PC-9 (cell line): Measurements from ENCODE around the gene KLK7. TPM values are rescaled to one million over a fixed set of nuclear protein-coding genes. Genes with fewer than 3 reads are reported as not detected.
A peak's percentile ranks its signal among the peaks of the same experiment; 100 is the strongest.

Experiments used
- BruUV-seq: library from RNA; stranded (reverse); fragments of 400-500 nt; replicated peaks from 2 replicates; lab custom pipeline; 2021; lab: Mats Ljungman, UMichigan
- CTCF ChIA-PET: fragments of 300-600 bp; sonication (Branson Sonifier 250); formaldehyde crosslinking; loops from one replicate; lab custom pipeline; 2022; ENCODE audit warnings: antibody characterized with exemption; lab: Charles Lee
- POLR2A ChIA-PET: fragments of 300-600 bp; sonication (Branson Sonifier 250); formaldehyde crosslinking; loops from one replicate; lab custom pipeline; 2022; ENCODE audit warnings: antibody characterized with exemption; ENCODE audit not compliant: unreplicated experiment; lab: Charles Lee
- DNase-seq, 2 experiments: peaks; one replicate each; pipeline versions ENCODE4 v3.0.0 to v3.0.0-alpha.2; 2015 to 2022; ENCODE audit warnings: mixed read lengths in 1 of 2
- H2AFZ ChIP-seq: fragments of 200-600 bp; sonication (generic); 2 replicates; pipeline ENCODE4 v1.8.1; 2017; ENCODE audit warnings: antibody characterized with exemption
- H3F3A ChIP-seq: fragments of 200-600 bp; sonication (generic); 2 replicates; pipeline ENCODE4 v1.8.1; 2017; ENCODE audit warnings: antibody characterized with exemption, mild to moderate bottlenecking, low read depth; ENCODE audit not compliant: insufficient read depth
- H3K27ac ChIP-seq: fragments of 200-600 bp; sonication (generic); 2 replicates; pipeline ENCODE4 v1.6.1; 2016; ENCODE audit warnings: mixed run types
- H3K27me3 ChIP-seq: fragments of 200-600 bp; sonication (generic); 2 replicates; pipeline ENCODE4 v1.6.1; 2016; ENCODE audit warnings: low read depth, mixed run types; ENCODE audit not compliant: insufficient read depth
- H3K36me3 ChIP-seq: fragments of 200-600 bp; sonication (generic); 2 replicates; pipeline ENCODE4 v1.6.1; 2016; ENCODE audit warnings: low read depth, mixed run types
- H3K4me1 ChIP-seq: fragments of 200-600 bp; sonication (generic); replicated peaks from 2 replicates; pipeline ENCODE4 v1.6.1; 2016; ENCODE audit warnings: mixed run types; ENCODE audit not compliant: insufficient read depth
- H3K4me2 ChIP-seq: fragments of 200-600 bp; sonication (generic); 2 replicates; pipeline ENCODE4 v1.6.1; 2017; ENCODE audit warnings: mixed run types
- H3K4me3 ChIP-seq: fragments of 200-600 bp; sonication (generic); 2 replicates; pipeline ENCODE4 v1.6.1; 2016; ENCODE audit warnings: mixed run types
- H3K79me2 ChIP-seq: fragments of 200-600 bp; sonication (generic); 2 replicates; pipeline ENCODE4 v1.6.1; 2017; ENCODE audit warnings: low read depth, mixed run types
- H3K9me2 ChIP-seq: fragments of 200-600 bp; sonication (generic); 2 replicates; pipeline ENCODE4 v1.8.1; 2017; ENCODE audit warnings: mild to moderate bottlenecking; ENCODE audit not compliant: insufficient read depth
- H3K9me3 ChIP-seq: fragments of 200-600 bp; sonication (generic); 2 replicates; pipeline ENCODE4 v1.8.1; 2016; ENCODE audit warnings: low read depth; ENCODE audit not compliant: insufficient read depth
- H4K20me1 ChIP-seq: fragments of 200-600 bp; sonication (generic); 2 replicates; pipeline ENCODE4 v1.8.1; 2017; ENCODE audit not compliant: insufficient read depth
- CTCF ChIP-seq: fragments of 200-600 bp; sonication (generic); conservative IDR thresholded peaks from 2 replicates; pipeline ENCODE4 v1.6.1; 2017; ENCODE audit warnings: mixed run types, antibody characterized with exemption, mild to moderate bottlenecking, moderate library complexity
- EZH2 ChIP-seq: fragments of 200-600 bp; sonication (generic); IDR thresholded peaks from 2 replicates; pipeline ENCODE4 v1.8.0; 2017; ENCODE audit warnings: antibody characterized with exemption, low read depth
- intact Hi-C: fragments of 100-400 bp; cut with micrococcal nuclease; formaldehyde crosslinking; loops from one replicate; pipeline ENCODE4 v1.10.0; 2022; ENCODE audit not compliant: unreplicated experiment
- total RNA-seq: library from RNA; stranded (reverse); gene quantifications from 2 replicates; pipeline ENCODE4 v1.2.3, GENCODE V29; 2021

The KLK7 gene
- total RNA-seq, 1 experiment from 2014 or later = 98.1 TPM

- TF ChIP-seq CTCF = no peak
- no peak for TF ChIP-seq EZH2
- Histone ChIP-seq H3K4me1 (peaks cover 19% of the 10 kb centered on the region), H3K4me2 (peak overlapping the region; percentile 95), H3K27ac (peak overlapping the region; percentile 81), H4K20me1 (no peaks in the 10 kb centered on the region), H3F3A (peaks cover 39% of the 10 kb centered on the region), H3K9me3 (no peaks in the 10 kb centered on the region), H2AFZ (peak overlapping the region; percentile 90), H3K4me3 (peak overlapping the region; percentile 79), H3K36me3 (no peaks in the 10 kb centered on the region), H3K79me2 (no peaks in the 10 kb centered on the region), H3K27me3 (no peaks in the 10 kb centered on the region), H3K9me2 (no peaks in the 10 kb centered on the region)
- TSS peak; percentile 90 for BruUV-seq
- CTCF ChIA-PET = interaction anchor here (0.6 to 1.1 kb wide), 5 partner anchors 35 to 113 kb away, joined by 3 to 8 read pairs (median 3); no protein-coding TSS in a partner anchor
- DNase-seq = peak; percentile 79 to 87
- intact Hi-C loops = loop anchor here (5.0 to 10.0 kb wide), 3 partner anchors 148 to 314 kb away; no protein-coding TSS in a partner anchor
- POLR2A ChIA-PET = interaction anchor here (0.6 to 1.9 kb wide), 7 partner anchors 17 to 68 kb away, joined by 3 to 23 read pairs (median 6); partner anchors contain the start of gene KLK8
Observed at GRCh38 chr19:51018745-51019543, 35.2 kb upstream of the KLK7 start.

GRCh38 chr19:51016798-51017683 lies 33.3 kb upstream of the KLK7 start:
- H3K36me3 ChIP-seq = no peaks in the 10 kb centered on the region
- H3K27ac ChIP-seq = peak overlapping the region; percentile 81
- no peaks in the 10 kb centered on the region for H3K9me2 ChIP-seq
- H3K9me3 ChIP-seq = no peaks in the 10 kb centered on the region
- TF ChIP-seq EZH2 = no peak
- peak; percentile 99 for TF ChIP-seq CTCF
- peak overlapping the region; percentile 95 for H3K4me2 ChIP-seq
- intact Hi-C loops = loop anchor here (1.0 to 10.0 kb wide), 7 partner anchors 16 to 312 kb away; partner anchors contain the start of genes KLK5, KLK6 and KLK8
- no peaks in the 10 kb centered on the region for H3K79me2 ChIP-seq
- no TSS peak for BruUV-seq
- H4K20me1 ChIP-seq = no peaks in the 10 kb centered on the region
- H3K4me3 ChIP-seq = peak overlapping the region; percentile 79
- peak; percentile 88 to 97 for DNase-seq
- H3K27me3 ChIP-seq = no peaks in the 10 kb centered on the region
- CTCF ChIA-PET = interaction anchor here (0.5 to 1.9 kb wide), 15 partner anchors 9 to 213 kb away, joined by 3 to 21 read pairs (median 4); partner anchors contain the start of genes KLK5, KLK7 and KLK8
- H2AFZ ChIP-seq = peak overlapping the region; percentile 87
- H3F3A ChIP-seq = peaks cover 45% of the 10 kb centered on the region
- POLR2A ChIA-PET = interaction anchor here (0.5 to 1.3 kb wide), 12 partner anchors 9 to 325 kb away, joined by 3 to 14 read pairs (median 5); partner anchors contain the start of genes KLK5 and KLK6
- H3K4me1 ChIP-seq = peaks cover 19% of the 10 kb centered on the region
